ENCODE data around the gene ACTR2.
"Not testable (repeated sequence)": the region's sequence is repeated elsewhere in the genome, so short reads cannot be mapped to it uniquely, and the experiment has no call there.

ACTR2 gene

GRCh38 chr2:65214361-65214760 is 13.3 kb upstream of the ACTR2 start:
- DNase-seq (ENCODE audit: low read depth) = no peak
- TF ChIP-seq CTCF (conservative IDR thresholded peaks at IDR 0.05; ENCODE audit: low read depth, low read length) = no peak
- H3K4me3 ChIP-seq (ENCODE audit: low read length) = no peak overlapping the region

GRCh38 chr2:65214843-65215242 is 12.8 kb upstream of the ACTR2 start:
- DNase-seq (ENCODE audit: low read depth) = no peak
- H3K4me3 ChIP-seq (ENCODE audit: low read length) = no peak overlapping the region
- no peak for TF ChIP-seq CTCF (conservative IDR thresholded peaks at IDR 0.05; ENCODE audit: low read depth, low read length)

- H3K4me3 ChIP-seq (ENCODE audit: low read length) = no peak overlapping the region
- DNase-seq (ENCODE audit: low read depth) = no peak
- TF ChIP-seq CTCF (conservative IDR thresholded peaks at IDR 0.05; ENCODE audit: low read depth, low read length) = no peak
Observed at GRCh38 chr2:65215946-65216345, 11.7 kb upstream of the ACTR2 start.

- H3K4me3 ChIP-seq (ENCODE audit: low read length) = no peak overlapping the region
- DNase-seq (ENCODE audit: low read depth) = no peak
- TF ChIP-seq CTCF (conservative IDR thresholded peaks at IDR 0.05; ENCODE audit: low read depth, low read length) = no peak
Observed at GRCh38 chr2:65220432-65221131, 7.0 kb upstream of the ACTR2 start.

GRCh38 chr2:65221275-65221674 is 6.4 kb upstream of the ACTR2 start:
- not testable (repeated sequence) for H3K4me3 ChIP-seq (ENCODE audit: low read length); DNase-seq (ENCODE audit: low read depth)

- no peak for TF ChIP-seq CTCF (conservative IDR thresholded peaks at IDR 0.05; ENCODE audit: low read depth, low read length)
- peak; percentile 10 for DNase-seq (ENCODE audit: low read depth)
- H3K4me3 ChIP-seq (ENCODE audit: low read length) = peak overlapping the region; percentile 99
Observed at GRCh38 chr2:65227020-65227455, 593 bp upstream of the ACTR2 start.

GRCh38 chr2:65228263-65228750 is 676 bp downstream of the ACTR2 start:
- DNase-seq (ENCODE audit: low read depth) = peak; percentile 5
- TF ChIP-seq CTCF (conservative IDR thresholded peaks at IDR 0.05; ENCODE audit: low read depth, low read length) = no peak
- H3K4me3 ChIP-seq (ENCODE audit: low read length) = peak overlapping the region; percentile 99

Measured in retinal pigment epithelial cell (primary cell).